T-helper 17 cell (primary cell): ENCODE data around the gene HAP1. TPM values are rescaled to one million over a fixed set of nuclear protein-coding genes. Genes with fewer than 3 reads are reported as not detected.

Experiments used
- ATAC-seq: fragments of 150-1000 bp; cut with Tn5 transposase; 2 replicates; pipeline ENCODE4 v1.10.0; 2021; ENCODE audit warnings: mild to moderate bottlenecking, moderate library complexity
- DNase-seq, 3 donors: peaks; one replicate each; pipeline versions ENCODE4 v3.0.0 to v3.0.0-alpha.2; 2020 to 2021
- H3K9me3 ChIP-seq: one replicate; pipeline ENCODE4 v1.7.0; 2013; ENCODE audit warnings: low read length, mild to moderate bottlenecking; ENCODE audit not compliant: control insufficient read depth, poor library complexity, severe bottlenecking
- H3K27ac Mint-ChIP-seq: one replicate; pipeline ENCODE4 v1.8.0; 2022; ENCODE audit warnings: mild to moderate bottlenecking, moderate library complexity, mixed read lengths
- H3K27me3 Mint-ChIP-seq: one replicate; pipeline ENCODE4 v1.8.0; 2022; ENCODE audit warnings: mixed read lengths
- H3K36me3 Mint-ChIP-seq: one replicate; pipeline ENCODE4 v1.8.0; 2022; ENCODE audit warnings: low read depth, mixed read lengths
- H3K4me1 Mint-ChIP-seq: one replicate; pipeline ENCODE4 v1.8.0; 2022; ENCODE audit warnings: mild to moderate bottlenecking, mixed read lengths
- H3K4me3 Mint-ChIP-seq: one replicate; pipeline ENCODE4 v1.8.0; 2022; ENCODE audit warnings: mild to moderate bottlenecking, moderate library complexity, mixed read lengths
- total RNA-seq, 4 donors: library from RNA in 2 of 4; stranded (reverse) in 2 of 4; gene quantifications; one replicate each; pipeline ENCODE4 v1.2.3 and lab custom pipeline; 2022 to 2026

HAP1 gene
- total RNA-seq, 2 donors from 2014 or later = 0.15 to 1.3 TPM

GRCh38 chr17:41750862-41751261 lies 16.4 kb upstream of the HAP1 start:
- H3K4me1 Mint-ChIP-seq = peaks cover 3% of the 10 kb centered on the region
- no peak overlapping the region for H3K4me3 Mint-ChIP-seq
- ATAC-seq (no peak), DNase-seq (no peak)
- peaks cover 4% of the 10 kb centered on the region for H3K36me3 Mint-ChIP-seq
- no peak overlapping the region for H3K27ac Mint-ChIP-seq
- no peaks in the 10 kb centered on the region for H3K9me3 ChIP-seq
- peaks cover 23% of the 10 kb centered on the region for H3K27me3 Mint-ChIP-seq

GRCh38 chr17:41748275-41748674 lies 13.8 kb upstream of the HAP1 start:
- Mint-ChIP-seq H3K36me3 (peaks cover 4% of the 10 kb centered on the region), H3K27ac (no peak overlapping the region), H3K27me3 (peaks cover 19% of the 10 kb centered on the region), H3K4me1 (peaks cover 3% of the 10 kb centered on the region), H3K4me3 (no peak overlapping the region)
- no peak for ATAC-seq
- H3K9me3 ChIP-seq = no peaks in the 10 kb centered on the region
- no peak for DNase-seq

GRCh38 chr17:41741709-41742108 lies 7.3 kb upstream of the HAP1 start:
- Mint-ChIP-seq H3K36me3 (peaks cover 4% of the 10 kb centered on the region), H3K27me3 (peaks cover 23% of the 10 kb centered on the region), H3K4me1 (peaks cover 9% of the 10 kb centered on the region), H3K27ac (no peak overlapping the region), H3K4me3 (no peak overlapping the region)
- no peak for ATAC-seq
- no peaks in the 10 kb centered on the region for H3K9me3 ChIP-seq
- DNase-seq = no peak

- Mint-ChIP-seq H3K27ac (no peak overlapping the region), H3K4me1 (peaks cover 7% of the 10 kb centered on the region), H3K27me3 (peaks cover 29% of the 10 kb centered on the region), H3K4me3 (no peak overlapping the region), H3K36me3 (peaks cover 3% of the 10 kb centered on the region)
- DNase-seq (no peak), ATAC-seq (no peak)
- H3K9me3 ChIP-seq = no peaks in the 10 kb centered on the region
Observed at GRCh38 chr17:41740506-41740905, 6.1 kb upstream of the HAP1 start.

GRCh38 chr17:41739661-41740352 lies 5.4 kb upstream of the HAP1 start:
- Mint-ChIP-seq H3K4me3 (no peak overlapping the region), H3K27me3 (peaks cover 36% of the 10 kb centered on the region), H3K36me3 (peaks cover 3% of the 10 kb centered on the region), H3K27ac (no peak overlapping the region), H3K4me1 (peaks cover 10% of the 10 kb centered on the region)
- DNase-seq = no peak
- H3K9me3 ChIP-seq = no peaks in the 10 kb centered on the region
- no peak for ATAC-seq

GRCh38 chr17:41738801-41739112 lies 4.3 kb upstream of the HAP1 start:
- Mint-ChIP-seq H3K4me1 (peaks cover 11% of the 10 kb centered on the region), H3K36me3 (peaks cover 3% of the 10 kb centered on the region), H3K27me3 (peaks cover 36% of the 10 kb centered on the region), H3K27ac (no peak overlapping the region), H3K4me3 (no peak overlapping the region)
- DNase-seq (no peak), ATAC-seq (no peak)
- no peaks in the 10 kb centered on the region for H3K9me3 ChIP-seq

- peaks cover 14% of the 10 kb centered on the region for H3K4me1 Mint-ChIP-seq
- H3K36me3 Mint-ChIP-seq = peaks cover 3% of the 10 kb centered on the region
- DNase-seq (peak; percentile 56 to 69 (median 61)), ATAC-seq (peak; percentile 94)
- peak overlapping the region; percentile 45 for H3K4me3 Mint-ChIP-seq
- H3K27ac Mint-ChIP-seq = peak overlapping the region; percentile 21
- H3K9me3 ChIP-seq = no peaks in the 10 kb centered on the region
- peaks cover 36% of the 10 kb centered on the region for H3K27me3 Mint-ChIP-seq
Observed at GRCh38 chr17:41738077-41738800, 3.8 kb upstream of the HAP1 start.

- no peak for DNase-seq
- H3K4me3 Mint-ChIP-seq = peak overlapping the region; percentile 45
- ATAC-seq = peak; percentile 32
- H3K4me1 Mint-ChIP-seq = peaks cover 14% of the 10 kb centered on the region
- H3K27me3 Mint-ChIP-seq = peaks cover 37% of the 10 kb centered on the region
- no peaks in the 10 kb centered on the region for H3K9me3 ChIP-seq
- peaks cover 3% of the 10 kb centered on the region for H3K36me3 Mint-ChIP-seq
- H3K27ac Mint-ChIP-seq = no peak overlapping the region
Observed at GRCh38 chr17:41737680-41738023, 3.2 kb upstream of the HAP1 start.

- ATAC-seq (peak; percentile 8), DNase-seq (no peak)
- peak overlapping the region; percentile 45 for H3K4me3 Mint-ChIP-seq
- peaks cover 3% of the 10 kb centered on the region for H3K36me3 Mint-ChIP-seq
- H3K9me3 ChIP-seq = no peaks in the 10 kb centered on the region
- peaks cover 43% of the 10 kb centered on the region for H3K27me3 Mint-ChIP-seq
- no peak overlapping the region for H3K27ac Mint-ChIP-seq
- peaks cover 14% of the 10 kb centered on the region for H3K4me1 Mint-ChIP-seq
Observed at GRCh38 chr17:41736983-41737679, 2.7 kb upstream of the HAP1 start.

GRCh38 chr17:41735744-41736143 lies 1.3 kb upstream of the HAP1 start:
- peaks cover 3% of the 10 kb centered on the region for H3K36me3 Mint-ChIP-seq
- H3K4me3 Mint-ChIP-seq = no peak overlapping the region

GRCh38 chr17:41734949-41735313 lies 488 bp upstream of the HAP1 start:
- DNase-seq (no peak), ATAC-seq (no peak)
- H3K9me3 ChIP-seq = no peaks in the 10 kb centered on the region
- Mint-ChIP-seq H3K36me3 (peaks cover 3% of the 10 kb centered on the region), H3K27me3 (peaks cover 56% of the 10 kb centered on the region), H3K4me3 (peak overlapping the region; percentile 78), H3K27ac (no peak overlapping the region), H3K4me1 (peaks cover 14% of the 10 kb centered on the region)

More at GRCh38 chr17:41735744-41736143, 1.3 kb upstream of the HAP1 start:
- H3K27ac Mint-ChIP-seq = no peak overlapping the region
- peaks cover 56% of the 10 kb centered on the region for H3K27me3 Mint-ChIP-seq
- H3K9me3 ChIP-seq = no peaks in the 10 kb centered on the region
- DNase-seq (no peak), ATAC-seq (no peak)
- peaks cover 14% of the 10 kb centered on the region for H3K4me1 Mint-ChIP-seq

- H3K9me3 ChIP-seq = no peaks in the 10 kb centered on the region
- Mint-ChIP-seq H3K4me3 (peak overlapping the region; percentile 57), H3K4me1 (peaks cover 14% of the 10 kb centered on the region), H3K27me3 (peaks cover 56% of the 10 kb centered on the region), H3K27ac (no peak overlapping the region), H3K36me3 (peaks cover 3% of the 10 kb centered on the region)
- ATAC-seq (no peak), DNase-seq (no peak)
Observed at GRCh38 chr17:41733348-41734138, 900 bp downstream of the HAP1 start.

- peaks cover 10% of the 10 kb centered on the region for H3K4me1 Mint-ChIP-seq
- H3K4me3 Mint-ChIP-seq = no peak overlapping the region
- no peaks in the 10 kb centered on the region for H3K9me3 ChIP-seq
- no peak overlapping the region for H3K27ac Mint-ChIP-seq
- ATAC-seq = no peak
- H3K36me3 Mint-ChIP-seq = peaks cover 3% of the 10 kb centered on the region
- H3K27me3 Mint-ChIP-seq = peaks cover 41% of the 10 kb centered on the region
- DNase-seq = no peak
Observed at GRCh38 chr17:41731836-41732235, 2.6 kb downstream of the HAP1 start.
